K562 (cell line): ENCODE measurements around the gene SLC32A1. TPM values are rescaled to one million over a fixed set of nuclear protein-coding genes. Genes with fewer than 3 reads are reported as not detected.

Experiments
- ATF1 ChIP-seq, 2 experiments: fragments of 450-650 bp in 1 of 2; IDR thresholded peaks; 2 replicates each; pipeline ENCODE4 v1.6.1; 2016; ENCODE audit warnings: missing compliant biosample characterization in 1 of 2, missing genetic modification characterization in 1 of 2
- CBX1 ChIP-seq: sonication (generic); IDR thresholded peaks from 2 replicates; pipeline ENCODE4 v1.6.1; 2016; ENCODE audit warnings: antibody characterized with exemption, low read depth, mild to moderate bottlenecking
- CC2D1A ChIP-seq: fragments of 450-650 bp; IDR thresholded peaks from 2 replicates; pipeline ENCODE4 v1.6.1; 2017; ENCODE audit warnings: mild to moderate bottlenecking
- GTF2A2 ChIP-seq: IDR thresholded peaks from 2 replicates; pipeline ENCODE4 v1.6.1; 2016; ENCODE audit warnings: mild to moderate bottlenecking, missing genetic modification characterization, missing compliant biosample characterization
- HDAC3 ChIP-seq: fragments of 450-650 bp; IDR thresholded peaks from 2 replicates; pipeline ENCODE4 v1.6.1; 2018; ENCODE audit warnings: borderline replicate concordance, mild to moderate bottlenecking, moderate library complexity; ENCODE audit not compliant: partially characterized antibody
- HDAC8 ChIP-seq: fragments of 450-650 bp; IDR thresholded peaks from 2 replicates; pipeline ENCODE4 v1.6.1; 2016; ENCODE audit warnings: mild to moderate bottlenecking, missing genetic modification characterization, moderate library complexity, missing compliant biosample characterization
- KAT7 ChIP-seq: sonication (generic); formaldehyde crosslinking; IDR thresholded peaks from 2 replicates; pipeline ENCODE4 v1.8.0; 2022; ENCODE audit warnings: missing genetic modification reagents, mild to moderate bottlenecking, borderline replicate concordance
- MED1 ChIP-seq: sonication (generic); formaldehyde crosslinking; IDR thresholded peaks from 2 replicates; pipeline ENCODE4 v1.8.1; 2023; ENCODE audit warnings: missing genetic modification reagents, borderline replicate concordance
- PCBP1 ChIP-seq: fragments of 200-400 bp; formaldehyde crosslinking; IDR thresholded peaks from 2 replicates; pipeline ENCODE4 v1.6.1; 2018; ENCODE audit warnings: mild to moderate bottlenecking, low read depth, low read length; ENCODE audit not compliant: poor library complexity, severe bottlenecking
- RBM17 ChIP-seq: fragments of 200-400 bp; formaldehyde crosslinking; IDR thresholded peaks from 2 replicates; pipeline ENCODE4 v1.6.1; 2017; ENCODE audit warnings: low read depth, mild to moderate bottlenecking, low read length, borderline replicate concordance
- SRSF7 ChIP-seq: fragments of 200-400 bp; formaldehyde crosslinking; optimal IDR thresholded peaks from 2 replicates; pipeline ENCODE3; 2017; ENCODE audit warnings: mild to moderate bottlenecking, low read depth, low read length
- TAF9B ChIP-seq: fragments of 450-650 bp; IDR thresholded peaks from 2 replicates; pipeline ENCODE4 v1.6.1; 2018; ENCODE audit warnings: mild to moderate bottlenecking; ENCODE audit not compliant: partially characterized antibody
- polyA plus RNA-seq, 8 experiments: library from polyadenylated mRNA; depleted of rRNA in 4 of 8; stranded (reverse) in 5 of 8; unstranded in 3 of 8; fragments of >200 nt; fragmentation: Nextera tagmentation in 2 of 8; fragmentation: Illumina TruSeq in 1 of 8; extraction: Ambion mirVana in 2 of 8; extraction: Trizol in 1 of 8; gene quantifications; 2 replicates each; pipeline versions ENCODE4 v1.2.1 to v1.2.3, GENCODE V29; 2011 to 2014; ENCODE audit warnings: inconsistent platforms in 1 of 8, missing spikeins in 1 of 8
- total RNA-seq, 7 experiments: library from RNA; depleted of rRNA in 6 of 7; stranded (reverse); fragments of >200 nt in 6 of 7; fragmentation: Illumina TruSeq in 2 of 7; extraction: Trizol in 2 of 7; gene quantifications; 2 replicates each; pipeline versions ENCODE4 v1.2.1 to v1.2.3, GENCODE V29; 2011 to 2021; ENCODE audit warnings: low replicate concordance in 1 of 7
- TF ChIP-seq, protein P1 (sequence below): fragments of 450-650 bp; conservative IDR thresholded peaks from 2 replicates; pipeline ENCODE4 v1.6.1; 2016; ENCODE audit warnings: missing genetic modification characterization, low read depth, mild to moderate bottlenecking, control low read depth, missing compliant biosample characterization
- TF ChIP-seq, protein P2 (sequence below): conservative IDR thresholded peaks from 2 replicates; pipeline ENCODE4 v1.6.1; 2011; ENCODE audit warnings: low read depth, mild to moderate bottlenecking, low read length; ENCODE audit not compliant: control insufficient read depth
- TF ChIP-seq, protein P3 (sequence below), 3 experiments: fragments of 200-800 bp in 1 of 3; fragments of 250-450 bp in 1 of 3; fragments of 450-650 bp in 1 of 3; sonication (Bioruptor Pico) in 1 of 3; sonication (Bioruptor generic) in 1 of 3; formaldehyde crosslinking in 1 of 3; IDR thresholded peaks; 2 replicates each; pipeline versions ENCODE4 v1.6.1 to v1.8.0; 2016 to 2022; ENCODE audit warnings: mild to moderate bottlenecking in 2 of 3, missing genetic modification characterization in 2 of 3, missing compliant biosample characterization in 1 of 3, moderate library complexity in 1 of 3
- TF ChIP-seq, protein P4 (sequence below): fragments of 250-450 bp; sonication (Bioruptor Pico); IDR thresholded peaks from 2 replicates; pipeline ENCODE4 v1.4.0; 2020; ENCODE audit warnings: mild to moderate bottlenecking
- TF ChIP-seq, protein P5 (sequence below), 2 experiments: fragments of 250-450 bp in 1 of 2; fragments of 450-650 bp in 1 of 2; sonication (Bioruptor Pico) in 1 of 2; IDR thresholded peaks; 2 replicates each; pipeline versions ENCODE4 v1.6.1 to v1.8.0; 2016 to 2021; ENCODE audit warnings: mild to moderate bottlenecking in 2 of 2, moderate library complexity in 2 of 2, missing compliant biosample characterization in 1 of 2, missing genetic modification characterization in 1 of 2

Gene SLC32A1
- total and polyA plus RNA-seq, 9 of the 15 experiments (the other 6 are each of a cell fraction or from before 2014, with no cell fraction given): not detected

DNA sequence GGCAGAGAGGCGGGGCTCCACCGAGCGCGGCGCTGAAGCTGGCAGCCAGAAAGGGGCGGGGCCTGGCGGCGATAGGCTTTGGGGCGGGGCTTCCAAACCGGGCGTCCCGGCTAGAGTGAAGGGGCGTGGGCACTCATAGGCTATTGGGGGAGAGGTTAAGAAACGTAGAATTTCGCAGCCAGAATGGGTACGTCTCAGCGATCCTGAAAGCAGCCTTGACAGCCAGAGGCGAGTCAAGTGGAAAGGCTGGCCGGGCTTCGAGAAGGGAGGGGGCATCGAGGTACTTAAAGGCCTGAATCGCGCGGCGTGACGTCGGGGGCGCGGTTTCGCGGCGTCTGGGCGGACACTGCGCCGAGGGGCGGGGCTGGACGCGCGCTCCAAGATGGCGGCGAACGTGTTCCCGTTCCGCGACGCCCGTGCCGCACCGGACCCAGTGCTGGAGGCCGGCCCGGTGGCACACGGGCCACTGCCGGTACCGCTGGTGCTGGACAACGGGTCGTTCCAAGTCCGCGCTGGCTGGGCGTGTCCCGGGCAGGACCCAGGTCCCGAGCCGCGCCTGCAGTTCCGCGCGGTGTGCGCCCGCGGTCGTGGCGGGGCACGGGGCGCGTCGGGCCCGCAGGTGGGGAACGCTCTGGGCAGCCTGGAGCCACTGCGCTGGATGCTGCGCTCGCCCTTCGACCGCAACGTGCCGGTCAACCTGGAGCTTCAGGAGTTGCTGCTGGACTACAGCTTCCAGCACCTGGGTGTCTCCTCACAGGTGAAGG lies 24.0 kb downstream of the SLC32A1 start, which contains the start of gene ACTR5 (continued):
- TF ChIP-seq, protein P1, sequence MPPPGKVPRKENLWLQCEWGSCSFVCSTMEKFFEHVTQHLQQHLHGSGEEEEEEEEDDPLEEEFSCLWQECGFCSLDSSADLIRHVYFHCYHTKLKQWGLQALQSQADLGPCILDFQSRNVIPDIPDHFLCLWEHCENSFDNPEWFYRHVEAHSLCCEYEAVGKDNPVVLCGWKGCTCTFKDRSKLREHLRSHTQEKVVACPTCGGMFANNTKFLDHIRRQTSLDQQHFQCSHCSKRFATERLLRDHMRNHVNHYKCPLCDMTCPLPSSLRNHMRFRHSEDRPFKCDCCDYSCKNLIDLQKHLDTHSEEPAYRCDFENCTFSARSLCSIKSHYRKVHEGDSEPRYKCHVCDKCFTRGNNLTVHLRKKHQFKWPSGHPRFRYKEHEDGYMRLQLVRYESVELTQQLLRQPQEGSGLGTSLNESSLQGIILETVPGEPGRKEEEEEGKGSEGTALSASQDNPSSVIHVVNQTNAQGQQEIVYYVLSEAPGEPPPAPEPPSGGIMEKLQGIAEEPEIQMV (tag): no peak
- TF ChIP-seq, protein P2, sequence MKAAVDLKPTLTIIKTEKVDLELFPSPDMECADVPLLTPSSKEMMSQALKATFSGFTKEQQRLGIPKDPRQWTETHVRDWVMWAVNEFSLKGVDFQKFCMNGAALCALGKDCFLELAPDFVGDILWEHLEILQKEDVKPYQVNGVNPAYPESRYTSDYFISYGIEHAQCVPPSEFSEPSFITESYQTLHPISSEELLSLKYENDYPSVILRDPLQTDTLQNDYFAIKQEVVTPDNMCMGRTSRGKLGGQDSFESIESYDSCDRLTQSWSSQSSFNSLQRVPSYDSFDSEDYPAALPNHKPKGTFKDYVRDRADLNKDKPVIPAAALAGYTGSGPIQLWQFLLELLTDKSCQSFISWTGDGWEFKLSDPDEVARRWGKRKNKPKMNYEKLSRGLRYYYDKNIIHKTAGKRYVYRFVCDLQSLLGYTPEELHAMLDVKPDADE: peak; percentile 82
- TF ChIP-seq HDAC3 (no peak), CC2D1A (no peak), CBX1 (peak; percentile 52; the same call in 1 of the 2 replicates), MED1 (0 out of 2 replicates have a peak, but pooled peaks have one; percentile 55), KAT7 (CRISPR knock-in tag) (peak; percentile 82; the same call in 1 of the 2 replicates), PCBP1 (peak; percentile 54), GTF2A2 (no peak), RBM17 (no peak), SRSF7 (no peak), ATF1 (CRISPR knock-in tag; IDR thresholded peaks at IDR 0.05) (no peak), ATF1 (tag; IDR thresholded peaks at IDR 0.05) (peak; percentile 93), HDAC8 (tag) (no peak), TAF9B (no peak)
- TF ChIP-seq, protein P3, sequence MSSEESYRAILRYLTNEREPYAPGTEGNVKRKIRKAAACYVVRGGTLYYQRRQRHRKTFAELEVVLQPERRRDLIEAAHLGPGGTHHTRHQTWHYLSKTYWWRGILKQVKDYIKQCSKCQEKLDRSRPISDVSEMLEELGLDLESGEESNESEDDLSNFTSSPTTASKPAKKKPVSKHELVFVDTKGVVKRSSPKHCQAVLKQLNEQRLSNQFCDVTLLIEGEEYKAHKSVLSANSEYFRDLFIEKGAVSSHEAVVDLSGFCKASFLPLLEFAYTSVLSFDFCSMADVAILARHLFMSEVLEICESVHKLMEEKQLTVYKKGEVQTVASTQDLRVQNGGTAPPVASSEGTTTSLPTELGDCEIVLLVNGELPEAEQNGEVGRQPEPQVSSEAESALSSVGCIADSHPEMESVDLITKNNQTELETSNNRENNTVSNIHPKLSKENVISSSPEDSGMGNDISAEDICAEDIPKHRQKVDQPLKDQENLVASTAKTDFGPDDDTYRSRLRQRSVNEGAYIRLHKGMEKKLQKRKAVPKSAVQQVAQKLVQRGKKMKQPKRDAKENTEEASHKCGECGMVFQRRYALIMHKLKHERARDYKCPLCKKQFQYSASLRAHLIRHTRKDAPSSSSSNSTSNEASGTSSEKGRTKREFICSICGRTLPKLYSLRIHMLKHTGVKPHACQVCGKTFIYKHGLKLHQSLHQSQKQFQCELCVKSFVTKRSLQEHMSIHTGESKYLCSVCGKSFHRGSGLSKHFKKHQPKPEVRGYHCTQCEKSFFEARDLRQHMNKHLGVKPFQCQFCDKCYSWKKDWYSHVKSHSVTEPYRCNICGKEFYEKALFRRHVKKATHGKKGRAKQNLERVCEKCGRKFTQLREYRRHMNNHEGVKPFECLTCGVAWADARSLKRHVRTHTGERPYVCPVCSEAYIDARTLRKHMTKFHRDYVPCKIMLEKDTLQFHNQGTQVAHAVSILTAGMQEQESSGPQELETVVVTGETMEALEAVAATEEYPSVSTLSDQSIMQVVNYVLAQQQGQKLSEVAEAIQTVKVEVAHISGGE (CRISPR knock-in tag; IDR thresholded peaks at IDR 0.05): no peak
- TF ChIP-seq, protein P4, sequence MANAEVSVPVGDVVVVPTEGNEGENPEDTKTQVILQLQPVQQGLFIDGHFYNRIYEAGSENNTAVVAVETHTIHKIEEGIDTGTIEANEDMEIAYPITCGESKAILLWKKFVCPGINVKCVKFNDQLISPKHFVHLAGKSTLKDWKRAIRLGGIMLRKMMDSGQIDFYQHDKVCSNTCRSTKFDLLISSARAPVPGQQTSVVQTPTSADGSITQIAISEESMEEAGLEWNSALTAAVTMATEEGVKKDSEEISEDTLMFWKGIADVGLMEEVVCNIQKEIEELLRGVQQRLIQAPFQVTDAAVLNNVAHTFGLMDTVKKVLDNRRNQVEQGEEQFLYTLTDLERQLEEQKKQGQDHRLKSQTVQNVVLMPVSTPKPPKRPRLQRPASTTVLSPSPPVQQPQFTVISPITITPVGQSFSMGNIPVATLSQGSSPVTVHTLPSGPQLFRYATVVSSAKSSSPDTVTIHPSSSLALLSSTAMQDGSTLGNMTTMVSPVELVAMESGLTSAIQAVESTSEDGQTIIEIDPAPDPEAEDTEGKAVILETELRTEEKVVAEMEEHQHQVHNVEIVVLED (CRISPR knock-in tag): peak; percentile 93
- TF ChIP-seq, protein P5, sequence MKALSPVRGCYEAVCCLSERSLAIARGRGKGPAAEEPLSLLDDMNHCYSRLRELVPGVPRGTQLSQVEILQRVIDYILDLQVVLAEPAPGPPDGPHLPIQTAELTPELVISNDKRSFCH (CRISPR knock-in tag; IDR thresholded peaks at IDR 0.05): no peak
- TF ChIP-seq, protein P5 (tag; IDR thresholded peaks at IDR 0.05): peak; percentile 70
